ENCODE data around the gene BOLA3.

- TF ChIP-seq CTCF (IDR thresholded peaks at IDR 0.05; ENCODE audit: low read depth, low read length) (no peak), EZH2phosphoT487 (IDR thresholded peaks at IDR 0.05; ENCODE audit: low read depth) (no peak)
These were observed 38.3 kb upstream of the BOLA3 start for GRCh38 chr2:74186038-74186437.

All from OCI-LY3 (cell line).